Measurements from ENCODE around the gene SERP2. TPM values are rescaled to one million over a fixed set of nuclear protein-coding genes. Genes with fewer than 3 reads are reported as not detected.

SERP2 gene
- total and polyA plus RNA-seq, 2 of the 8 experiments (the other 6 are each of a cell fraction or from before 2014, with no cell fraction given): 2.0 to 2.3 TPM

- TF ChIP-seq CHD7 (IDR thresholded peaks at IDR 0.05; ENCODE audit: insufficient replicate concordance, low read length) (no peak), SP4 (IDR thresholded peaks at IDR 0.05; ENCODE audit: low read length) (no peak), CBX5 (IDR thresholded peaks at IDR 0.05; ENCODE audit: low read depth, low read length) (no peak), BCL11A (IDR thresholded peaks at IDR 0.05; ENCODE audit: low read depth in 2 of 2, low read length in 2 of 2) (no peak), HDAC6 (IDR thresholded peaks at IDR 0.05; ENCODE audit: low read depth, low read length) (no peak), KDM4A (IDR thresholded peaks at IDR 0.05; ENCODE audit: low read depth, low read length, severe bottlenecking) (no peak), EP300 (IDR thresholded peaks at IDR 0.05; ENCODE audit: borderline replicate concordance in 1 of 2, low read depth in 2 of 2, low read length in 2 of 2) (no peak), TCF12 (IDR thresholded peaks at IDR 0.05; ENCODE audit: low read depth, low read length) (no peak), POU5F1 (IDR thresholded peaks at IDR 0.05; ENCODE audit: low read depth, low read length) (no peak), KDM1A (IDR thresholded peaks at IDR 0.05; ENCODE audit: borderline replicate concordance, low read length) (no peak), SIX5 (IDR thresholded peaks at IDR 0.05; ENCODE audit: low read depth, low read length) (no peak), E2F6 (IDR thresholded peaks at IDR 0.05) (no peak)
These were observed 64.6 kb downstream of the SERP2 start (continued) for GRCh38 chr13:44438234-44438579.
